ENCODE measurements around the gene ASB7.
A peak's percentile ranks its signal among the peaks of the same experiment; 100 is the strongest.

The ASB7 gene

GRCh38 chr15:100598655-100599054 lies 3.7 kb upstream of the ASB7 start:
- no peak for DNase-seq

- peak; percentile 52 to 53 for DNase-seq
Measured at GRCh38 chr15:100601163-100601562, 1.2 kb upstream of the ASB7 start.

GRCh38 chr15:100601617-100602063 lies 749 bp upstream of the ASB7 start:
- DNase-seq, result no peak

- peak; percentile 39 to 49 for DNase-seq
Measured at GRCh38 chr15:100602823-100603393, 519 bp downstream of the ASB7 start.

GRCh38 chr15:100612539-100612938 lies 10.2 kb downstream of the ASB7 start:
- no peak for DNase-seq

GRCh38 chr15:100613208-100613607 lies 10.8 kb downstream of the ASB7 start:
- no peak for DNase-seq

- DNase-seq, result no peak
Measured at GRCh38 chr15:100614336-100614735, 11.9 kb downstream of the ASB7 start.

GRCh38 chr15:100614918-100615317 lies 12.5 kb downstream of the ASB7 start:
- DNase-seq, result no peak

GRCh38 chr15:100615801-100616200 lies 13.4 kb downstream of the ASB7 start:
- no peak for DNase-seq

GRCh38 chr15:100616700-100617099 lies 14.3 kb downstream of the ASB7 start:
- DNase-seq, result no peak

- DNase-seq, result no peak
Measured at GRCh38 chr15:100623301-100623700, 20.9 kb downstream of the ASB7 start.

GRCh38 chr15:100627789-100628395 lies 25.5 kb downstream of the ASB7 start:
- DNase-seq, result peak; percentile 59 to 69

- no peak for DNase-seq
Measured at GRCh38 chr15:100628746-100629145, 26.4 kb downstream of the ASB7 start.

GRCh38 chr15:100631831-100632230 lies 29.4 kb downstream of the ASB7 start:
- DNase-seq, result no peak

GRCh38 chr15:100633763-100634075 lies 31.3 kb downstream of the ASB7 start:
- DNase-seq, result no peak

- no peak for DNase-seq
Measured at GRCh38 chr15:100635406-100636071, 33.1 kb downstream of the ASB7 start.

GRCh38 chr15:100638177-100638730 lies 35.9 kb downstream of the ASB7 start:
- no peak for DNase-seq

GRCh38 chr15:100642213-100642949 lies 40.0 kb downstream of the ASB7 start:
- DNase-seq, result no peak

- DNase-seq, result no peak
Measured at GRCh38 chr15:100642950-100643338, 40.6 kb downstream of the ASB7 start.

- DNase-seq, result no peak
Measured at GRCh38 chr15:100645671-100646070, 43.3 kb downstream of the ASB7 start.

GRCh38 chr15:100648951-100649350 lies 46.6 kb downstream of the ASB7 start:
- DNase-seq, result no peak

GRCh38 chr15:100650685-100651084 lies 48.3 kb downstream of the ASB7 start:
- DNase-seq, result no peak

- no peak for DNase-seq
Measured at GRCh38 chr15:100651253-100651652, 48.9 kb downstream of the ASB7 start.

- DNase-seq, result no peak
Measured at GRCh38 chr15:100652116-100652515, 49.7 kb downstream of the ASB7 start.
